HCT116 (cell line): ENCODE results near the gene CLDN20.

Experiments
- CBX3 ChIP-seq: IDR thresholded peaks from 2 replicates; pipeline ENCODE4 v1.6.1; 2012; ENCODE audit warnings: low read depth
- CEBPB ChIP-seq: IDR thresholded peaks from 2 replicates; pipeline ENCODE4 v1.6.1; 2012; ENCODE audit warnings: low read depth
- EZH2 ChIP-seq: fragments of 200-600 bp; sonication (generic); IDR thresholded peaks from 2 replicates; pipeline ENCODE4 v1.6.1; 2017; ENCODE audit warnings: antibody characterized with exemption, mixed run types
- EZH2phosphoT487 ChIP-seq: fragments of 200-600 bp; IDR thresholded peaks from 2 replicates; pipeline ENCODE4 v1.6.1; 2018; ENCODE audit warnings: antibody characterized with exemption, borderline replicate concordance
- POLR2A ChIP-seq: IDR thresholded peaks from 2 replicates; pipeline ENCODE4 v1.7.0; 2011; ENCODE audit warnings: borderline replicate concordance; ENCODE audit not compliant: insufficient read depth, insufficient read length; ENCODE audit errors: extremely low read depth
- POLR2AphosphoS5 ChIP-seq: IDR thresholded peaks from 2 replicates; pipeline ENCODE4 v1.6.1; 2011; ENCODE audit warnings: mild to moderate bottlenecking, low read depth, low read length, moderate library complexity
- RAD21 ChIP-seq: IDR thresholded peaks from 2 replicates; pipeline ENCODE4 v1.6.1; 2012; ENCODE audit warnings: low read depth, mild to moderate bottlenecking
- ZFX ChIP-seq: fragments of 450-650 bp; IDR thresholded peaks from 2 replicates; pipeline ENCODE4 v1.6.1; 2017
- TF ChIP-seq, protein P1 (sequence below), 3 experiments: fragments of 200-600 bp in 1 of 3; sonication (generic) in 1 of 3; IDR thresholded peaks in 2 of 3; conservative IDR thresholded peaks in 1 of 3; 2 replicates each; pipeline ENCODE4 v1.5.1; 2012 to 2017; ENCODE audit warnings: low read depth in 2 of 3, low read length in 2 of 3, antibody characterized with exemption in 1 of 3, borderline replicate concordance in 1 of 3, control low read depth in 1 of 3, mild to moderate bottlenecking in 1 of 3, mixed read lengths in 1 of 3, mixed run types in 1 of 3, moderate library complexity in 1 of 3; ENCODE audit not compliant: insufficient read depth in 1 of 3
- TF ChIP-seq, protein P2 (sequence below): IDR thresholded peaks from 2 replicates; pipeline ENCODE4 v1.6.1; 2012
- TF ChIP-seq, protein P3 (sequence below): IDR thresholded peaks from 2 replicates; pipeline ENCODE4 v1.6.1; 2011; ENCODE audit warnings: mild to moderate bottlenecking, low read length, moderate library complexity; ENCODE audit not compliant: insufficient replicate concordance; ENCODE audit errors: extremely low read depth

DNA sequence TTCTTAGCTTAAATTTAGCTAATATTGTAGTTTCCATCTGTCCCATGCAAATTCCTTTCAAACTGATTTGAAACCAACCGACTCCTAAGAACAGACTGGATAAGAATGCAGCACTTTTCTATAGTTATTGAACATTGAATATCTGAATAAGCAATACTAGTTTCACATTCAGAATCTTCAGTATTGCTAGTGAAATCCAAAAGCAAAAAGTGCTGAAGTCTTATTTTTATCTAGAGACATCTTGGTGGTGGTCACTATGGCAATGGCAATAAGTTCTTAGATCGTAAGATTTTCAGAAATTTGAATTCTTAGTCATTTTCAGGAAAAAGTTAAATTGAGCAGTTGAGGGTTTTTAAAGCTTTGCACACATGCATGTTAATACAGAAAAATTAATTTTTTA lies 47.8 kb downstream of the CLDN20 start:
- TF ChIP-seq, protein P1, sequence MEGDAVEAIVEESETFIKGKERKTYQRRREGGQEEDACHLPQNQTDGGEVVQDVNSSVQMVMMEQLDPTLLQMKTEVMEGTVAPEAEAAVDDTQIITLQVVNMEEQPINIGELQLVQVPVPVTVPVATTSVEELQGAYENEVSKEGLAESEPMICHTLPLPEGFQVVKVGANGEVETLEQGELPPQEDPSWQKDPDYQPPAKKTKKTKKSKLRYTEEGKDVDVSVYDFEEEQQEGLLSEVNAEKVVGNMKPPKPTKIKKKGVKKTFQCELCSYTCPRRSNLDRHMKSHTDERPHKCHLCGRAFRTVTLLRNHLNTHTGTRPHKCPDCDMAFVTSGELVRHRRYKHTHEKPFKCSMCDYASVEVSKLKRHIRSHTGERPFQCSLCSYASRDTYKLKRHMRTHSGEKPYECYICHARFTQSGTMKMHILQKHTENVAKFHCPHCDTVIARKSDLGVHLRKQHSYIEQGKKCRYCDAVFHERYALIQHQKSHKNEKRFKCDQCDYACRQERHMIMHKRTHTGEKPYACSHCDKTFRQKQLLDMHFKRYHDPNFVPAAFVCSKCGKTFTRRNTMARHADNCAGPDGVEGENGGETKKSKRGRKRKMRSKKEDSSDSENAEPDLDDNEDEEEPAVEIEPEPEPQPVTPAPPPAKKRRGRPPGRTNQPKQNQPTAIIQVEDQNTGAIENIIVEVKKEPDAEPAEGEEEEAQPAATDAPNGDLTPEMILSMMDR (IDR thresholded peaks at IDR 0.05 in 2 of 3, conservative IDR thresholded peaks at IDR 0.05 in 1 of 3; ENCODE audit: borderline replicate concordance in 1 of 3, insufficient read depth in 1 of 3, low read depth in 2 of 3, low read length in 2 of 3) = no peak
- TF ChIP-seq EZH2phosphoT487 = no peak
- no peak for TF ChIP-seq ZFX
- TF ChIP-seq POLR2AphosphoS5 = no peak
- no peak for TF ChIP-seq POLR2A
- no peak for TF ChIP-seq RAD21
- TF ChIP-seq, protein P2, sequence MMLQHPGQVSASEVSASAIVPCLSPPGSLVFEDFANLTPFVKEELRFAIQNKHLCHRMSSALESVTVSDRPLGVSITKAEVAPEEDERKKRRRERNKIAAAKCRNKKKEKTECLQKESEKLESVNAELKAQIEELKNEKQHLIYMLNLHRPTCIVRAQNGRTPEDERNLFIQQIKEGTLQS = no peak
- TF ChIP-seq EZH2 = no peak
- TF ChIP-seq, protein P3, sequence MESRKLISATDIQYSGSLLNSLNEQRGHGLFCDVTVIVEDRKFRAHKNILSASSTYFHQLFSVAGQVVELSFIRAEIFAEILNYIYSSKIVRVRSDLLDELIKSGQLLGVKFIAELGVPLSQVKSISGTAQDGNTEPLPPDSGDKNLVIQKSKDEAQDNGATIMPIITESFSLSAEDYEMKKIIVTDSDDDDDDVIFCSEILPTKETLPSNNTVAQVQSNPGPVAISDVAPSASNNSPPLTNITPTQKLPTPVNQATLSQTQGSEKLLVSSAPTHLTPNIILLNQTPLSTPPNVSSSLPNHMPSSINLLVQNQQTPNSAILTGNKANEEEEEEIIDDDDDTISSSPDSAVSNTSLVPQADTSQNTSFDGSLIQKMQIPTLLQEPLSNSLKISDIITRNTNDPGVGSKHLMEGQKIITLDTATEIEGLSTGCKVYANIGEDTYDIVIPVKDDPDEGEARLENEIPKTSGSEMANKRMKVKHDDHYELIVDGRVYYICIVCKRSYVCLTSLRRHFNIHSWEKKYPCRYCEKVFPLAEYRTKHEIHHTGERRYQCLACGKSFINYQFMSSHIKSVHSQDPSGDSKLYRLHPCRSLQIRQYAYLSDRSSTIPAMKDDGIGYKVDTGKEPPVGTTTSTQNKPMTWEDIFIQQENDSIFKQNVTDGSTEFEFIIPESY = no peak
- no peak for TF ChIP-seq CBX3
- no peak for TF ChIP-seq CEBPB
